ENCODE measurements around the gene KIFBP.
"Not testable (repeated sequence)": the region's sequence is repeated elsewhere in the genome, so short reads cannot be mapped to it uniquely, and the experiment has no call there.

Gene KIFBP

GRCh38 chr10:68988530-68989316 lies at the start of gene KIFBP:
KIFBP (plus strand) TSS chr10:68988803; CDS start chr10:68988833, 30 bp downstream.
- peak; percentile 40; the same call in 1 of the 2 replicates for TF ChIP-seq CTCF (IDR thresholded peaks at IDR 0.05; ENCODE audit: low read depth, low read length)
- peak within 1 kb of the TSS; percentile 98 for H3K4me3 ChIP-seq (ENCODE audit: low read depth, low read length)

- H3K4me3 ChIP-seq (ENCODE audit: low read depth, low read length) = no peak overlapping the region
- TF ChIP-seq CTCF (IDR thresholded peaks at IDR 0.05; ENCODE audit: low read depth, low read length) = no peak
These were observed 49.7 kb upstream of the KIFBP start for GRCh38 chr10:68938884-68939283.

GRCh38 chr10:68940917-68941316 lies 47.7 kb upstream of the KIFBP start:
- H3K4me3 ChIP-seq (ENCODE audit: low read depth, low read length) = not testable (repeated sequence)

- no peak for TF ChIP-seq CTCF (IDR thresholded peaks at IDR 0.05; ENCODE audit: low read depth, low read length)
- H3K4me3 ChIP-seq (ENCODE audit: low read depth, low read length) = no peak overlapping the region
These were observed 38.0 kb upstream of the KIFBP start for GRCh38 chr10:68950598-68950997.

- TF ChIP-seq CTCF (IDR thresholded peaks at IDR 0.05; ENCODE audit: low read depth, low read length) = no peak
- H3K4me3 ChIP-seq (ENCODE audit: low read depth, low read length) = peak overlapping the region; percentile 95
These were observed 33.7 kb upstream of the KIFBP start for GRCh38 chr10:68954904-68955303.

GRCh38 chr10:68955355-68955831 lies 33.2 kb upstream of the KIFBP start:
- peak overlapping the region; percentile 95 for H3K4me3 ChIP-seq (ENCODE audit: low read depth, low read length)
- TF ChIP-seq CTCF (IDR thresholded peaks at IDR 0.05; ENCODE audit: low read depth, low read length) = no peak

GRCh38 chr10:68955832-68956532 lies 32.6 kb upstream of the KIFBP start, which contains the start of gene DDX21:
DDX21 (plus strand) TSS chr10:68956170; CDS start chr10:68956226, 56 bp downstream.
- H3K4me3 ChIP-seq (ENCODE audit: low read depth, low read length) = peak within 1 kb of the TSS; percentile 95
- TF ChIP-seq CTCF (IDR thresholded peaks at IDR 0.05; ENCODE audit: low read depth, low read length) = 0 out of 2 replicates have a peak, but pooled peaks have one; percentile 33

Data from WI38 (cell line).